Dendritic cell treated with granulocyte-macrophage colony-stimulating factor and Interleukin-4, amounts not matched to agents 40 ng/mL and 50 ng/mL, for 4 days (primary cell): ENCODE results near the gene MISP.

Experiments used
- H3K27ac Mint-ChIP-seq: one replicate; pipeline ENCODE4 v1.8.0; 2022; ENCODE audit warnings: mild to moderate bottlenecking, mixed read lengths
- H3K27me3 Mint-ChIP-seq: one replicate; pipeline ENCODE4 v1.8.0; 2022; ENCODE audit warnings: mild to moderate bottlenecking, mixed read lengths
- H3K36me3 Mint-ChIP-seq: one replicate; pipeline ENCODE4 v1.8.0; 2022; ENCODE audit warnings: low read depth, mixed read lengths
- H3K4me1 Mint-ChIP-seq: one replicate; pipeline ENCODE4 v1.8.0; 2022; ENCODE audit warnings: low read depth, mixed read lengths
- H3K4me3 Mint-ChIP-seq: one replicate; pipeline ENCODE4 v1.8.0; 2022; ENCODE audit warnings: mild to moderate bottlenecking, moderate library complexity, mixed read lengths
- H3K9me3 Mint-ChIP-seq: one replicate; pipeline ENCODE4 v1.8.0; 2022; ENCODE audit warnings: mixed read lengths
- intact Hi-C: fragments of 100-400 bp; cut with micrococcal nuclease; formaldehyde crosslinking; loops from one replicate; pipeline ENCODE4 v1.15.0; 2022

MISP gene

GRCh38 chr19:813219-814151, 62.6 kb downstream of the MISP start:
- Mint-ChIP-seq H3K4me1 (peaks cover 9% of the 10 kb centered on the region), H3K27me3 (no peaks in the 10 kb centered on the region), H3K4me3 (no peak overlapping the region), H3K27ac (no peak overlapping the region), H3K36me3 (peaks cover 50% of the 10 kb centered on the region), H3K9me3 (peaks cover 11% of the 10 kb centered on the region)
- intact Hi-C loops: no loop called here
